Upper lobe of right lung (tissue), 1 donor: ENCODE measurements around the gene NBAS. TPM values are rescaled to one million over a fixed set of nuclear protein-coding genes. Genes with fewer than 3 reads are reported as not detected.
"Not testable (repeated sequence)": the region's sequence is repeated elsewhere in the genome, so short reads cannot be mapped to it uniquely, and the experiment has no call there.

Experiments
- ATAC-seq: fragments of 200-7000 bp; cut with Tn5 transposase; one replicate; pipeline ENCODE4 v1.9.1; 2020; ENCODE audit warnings: mild to moderate bottlenecking, moderate library complexity
- DNase-seq: peaks from one replicate; pipeline ENCODE4 v3.0.0-alpha.2; 2020
- H3K27ac ChIP-seq: fragments of 200-600 bp; one replicate; pipeline ENCODE4 v1.8.0; 2022
- H3K27me3 ChIP-seq: fragments of 200-600 bp; one replicate; pipeline ENCODE4 v1.8.0; 2022; ENCODE audit warnings: mild to moderate bottlenecking
- H3K36me3 ChIP-seq: fragments of 200-600 bp; one replicate; pipeline ENCODE4 v1.8.0; 2022
- H3K4me1 ChIP-seq: fragments of 200-600 bp; one replicate; pipeline ENCODE4 v1.8.0; 2022
- H3K4me3 ChIP-seq: fragments of 200-600 bp; one replicate; pipeline ENCODE4 v1.8.0; 2022; ENCODE audit warnings: mild to moderate bottlenecking
- H3K9me3 ChIP-seq: fragments of 200-600 bp; one replicate; pipeline ENCODE4 v1.8.0; 2022
- CTCF ChIP-seq: fragments of 200-600 bp; IDR thresholded peaks from one replicate; pipeline ENCODE4 v1.8.0; 2022; ENCODE audit warnings: antibody characterized with exemption
- intact Hi-C: fragments of 100-400 bp; cut with DNase I; formaldehyde crosslinking; loops from one replicate; pipeline ENCODE4 v1.11.0; 2022
- total RNA-seq: library from RNA; stranded (reverse); fragmentation: NEBNext Ultra II Directional; extraction: Animal tissue kit (Norgen Biotek cat#: 25700); gene quantifications from one replicate; pipeline ENCODE4 v1.2.1, GENCODE V29; 2021
- donor health status: DM: no; HTN: yes; CAD: no; lungs with severe emphysema.

The NBAS gene
- total RNA-seq, 1 donor from 2014 or later = 38.8 TPM

DNA sequence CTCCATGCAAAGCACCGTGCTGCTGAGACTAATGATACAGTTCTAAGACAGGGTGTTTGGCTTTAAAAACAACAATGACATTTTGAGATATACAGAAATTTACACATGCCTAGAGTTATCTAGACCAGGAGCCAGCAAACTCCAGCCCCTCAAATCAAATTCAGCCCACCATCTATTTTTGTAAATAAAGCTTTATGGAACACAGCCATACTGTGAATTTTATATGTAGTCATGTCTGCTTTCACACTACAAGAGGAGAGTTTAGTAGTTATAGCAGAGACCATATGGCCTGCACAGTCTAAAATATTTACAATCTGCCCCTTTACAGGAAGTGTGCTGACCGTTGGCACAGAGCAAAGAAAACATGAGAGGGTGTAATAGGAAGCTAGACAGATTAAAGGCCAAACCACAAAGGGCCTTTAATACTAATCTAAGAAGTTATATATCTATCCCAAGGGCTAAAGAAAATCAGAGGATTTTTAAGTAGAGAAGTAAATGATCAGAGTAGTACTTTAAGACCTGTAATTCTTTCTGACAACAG lies 39.4 kb downstream of the NBAS start:
- Histone ChIP-seq H3K27me3 (no peaks in the 10 kb centered on the region), H3K27ac (no peak overlapping the region), H3K4me3 (no peak overlapping the region), H3K4me1 (no peaks in the 10 kb centered on the region), H3K9me3 (no peaks in the 10 kb centered on the region), H3K36me3 (peaks cover 28% of the 10 kb centered on the region)
- TF ChIP-seq CTCF = no peak
- DNase-seq = no peak
- intact Hi-C loops = no loop called here
- ATAC-seq = no peak

DNA sequence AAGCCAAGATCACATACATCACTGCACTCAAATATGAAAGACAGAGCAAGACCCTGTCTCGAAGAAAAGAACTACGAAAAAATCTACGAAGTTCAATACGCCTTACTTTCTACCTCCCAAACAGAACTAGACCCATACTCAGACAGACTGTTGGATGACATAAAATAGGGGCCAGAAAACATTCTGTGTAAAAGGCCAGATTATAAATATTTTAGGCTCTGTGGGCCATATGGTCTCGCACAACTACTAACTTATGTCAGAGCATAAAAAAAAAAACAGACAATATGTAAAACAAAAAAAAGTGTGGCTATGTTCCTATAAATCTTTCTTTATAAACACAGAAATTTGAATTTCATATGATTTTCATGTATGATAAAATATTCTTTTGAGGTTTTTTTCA lies 40.8 kb downstream of the NBAS start:
- intact Hi-C loops = no loop called here
- Histone ChIP-seq H3K36me3 (peaks cover 15% of the 10 kb centered on the region), H3K4me1 (no peaks in the 10 kb centered on the region), H3K27ac (no peak overlapping the region), H3K4me3 (no peak overlapping the region), H3K9me3 (no peaks in the 10 kb centered on the region), H3K27me3 (no peaks in the 10 kb centered on the region)
- DNase-seq (no peak), ATAC-seq (no peak)
- TF ChIP-seq CTCF = no peak

GRCh38 chr2:15518759-15519158 lies 42.4 kb downstream of the NBAS start:
- intact Hi-C loops, H3K27ac ChIP-seq, H3K36me3 ChIP-seq, ATAC-seq, H3K9me3 ChIP-seq, H3K27me3 ChIP-seq, H3K4me3 ChIP-seq, H3K4me1 ChIP-seq, DNase-seq: not testable (repeated sequence)

DNA sequence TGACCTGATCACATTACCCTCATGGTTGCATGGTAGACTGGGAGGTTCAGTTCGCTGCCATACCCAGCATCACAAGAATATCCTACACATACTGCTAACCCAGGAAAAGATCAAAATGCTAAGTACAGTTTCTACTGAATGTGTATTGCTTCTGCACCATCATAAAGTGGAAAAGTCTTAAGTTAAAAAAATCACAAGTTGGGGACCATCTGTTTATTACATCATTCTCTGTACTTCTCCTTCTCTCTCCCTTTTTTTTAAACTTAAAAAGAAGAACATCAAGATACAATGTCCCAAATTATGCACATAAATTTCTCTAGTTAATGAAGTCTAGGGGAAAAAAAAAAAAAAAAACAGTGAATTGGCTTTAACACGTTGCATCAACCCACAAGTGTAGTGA lies 43.3 kb downstream of the NBAS start:
- no peaks in the 10 kb centered on the region for H3K4me1 ChIP-seq
- H3K27me3 ChIP-seq = no peaks in the 10 kb centered on the region
- DNase-seq (no peak), ATAC-seq (no peak)
- H3K27ac ChIP-seq = no peak overlapping the region
- peaks cover 10% of the 10 kb centered on the region for H3K36me3 ChIP-seq
- no peak for TF ChIP-seq CTCF
- H3K4me3 ChIP-seq = no peak overlapping the region
- H3K9me3 ChIP-seq = no peaks in the 10 kb centered on the region
- intact Hi-C loops = no loop called here

DNA sequence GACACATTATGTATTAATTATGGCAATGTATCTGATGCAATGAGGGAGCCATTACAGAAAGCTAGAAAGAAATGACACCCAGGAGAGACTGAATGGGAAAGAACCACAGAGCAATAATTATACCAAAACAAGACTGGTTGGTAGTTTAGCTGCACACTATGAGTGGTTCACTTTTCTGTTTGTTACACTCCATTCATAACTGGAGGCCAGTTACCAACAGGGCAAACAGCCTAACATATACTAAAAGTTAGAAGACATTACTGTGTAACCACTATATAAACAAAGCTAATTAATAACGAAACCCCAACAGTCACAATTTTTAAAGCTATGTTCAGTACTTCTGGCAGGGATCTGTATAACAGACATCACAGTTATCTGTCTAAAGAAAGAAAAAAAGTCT lies 49.4 kb downstream of the NBAS start:
- ATAC-seq = no peak
- Histone ChIP-seq H3K36me3 (peaks cover 44% of the 10 kb centered on the region), H3K27me3 (no peaks in the 10 kb centered on the region), H3K9me3 (no peaks in the 10 kb centered on the region), H3K4me3 (no peak overlapping the region), H3K27ac (no peak overlapping the region), H3K4me1 (no peaks in the 10 kb centered on the region)
- no peak for TF ChIP-seq CTCF
- intact Hi-C loops = no loop called here
- no peak for DNase-seq

- no peaks in the 10 kb centered on the region for H3K27me3 ChIP-seq
- DNase-seq (no peak), ATAC-seq (no peak)
- no peaks in the 10 kb centered on the region for H3K9me3 ChIP-seq
- no peaks in the 10 kb centered on the region for H3K4me1 ChIP-seq
- no peak overlapping the region for H3K4me3 ChIP-seq
- TF ChIP-seq CTCF = no peak
- no peak overlapping the region for H3K27ac ChIP-seq
- H3K36me3 ChIP-seq = peaks cover 44% of the 10 kb centered on the region
- intact Hi-C loops = no loop called here
Measured at GRCh38 chr2:15510552-15510951, 50.6 kb downstream of the NBAS start.
